ENCODE data around the gene EHD4.
A peak's percentile ranks its signal among the peaks of the same experiment; 100 is the strongest.

EHD4 gene

GRCh38 chr15:42002333-42002732 lies 30.0 kb upstream of the EHD4 start:
- CTCF ChIA-PET: interaction anchor here (1.5 to 1.7 kb wide), 3 partner anchors 11 to 55 kb away, joined by 3 to 6 read pairs (median 4); no protein-coding TSS in a partner anchor
- Mint-ChIP-seq H3K4me3 (no peak overlapping the region), H3K36me3 (no peaks in the 10 kb centered on the region), H3K4me1 (no peaks in the 10 kb centered on the region), H3K27ac (no peak overlapping the region), H3K27me3 (peaks cover 39% of the 10 kb centered on the region), H3K9me3 (no peaks in the 10 kb centered on the region)
- no peak for DNase-seq

- no peak overlapping the region for H3K4me3 Mint-ChIP-seq
- no peaks in the 10 kb centered on the region for H3K36me3 Mint-ChIP-seq
- H3K9me3 Mint-ChIP-seq: no peaks in the 10 kb centered on the region
- DNase-seq: no peak
- CTCF ChIA-PET: interaction anchor here (0.8 to 1.5 kb wide), 3 partner anchors 12 to 83 kb away, joined by 3 to 6 read pairs (median 5); no protein-coding TSS in a partner anchor
- no peaks in the 10 kb centered on the region for H3K4me1 Mint-ChIP-seq
- H3K27ac Mint-ChIP-seq: no peak overlapping the region
- H3K27me3 Mint-ChIP-seq: peaks cover 42% of the 10 kb centered on the region
Measured at GRCh38 chr15:42001236-42001635, 28.9 kb upstream of the EHD4 start.

DNA sequence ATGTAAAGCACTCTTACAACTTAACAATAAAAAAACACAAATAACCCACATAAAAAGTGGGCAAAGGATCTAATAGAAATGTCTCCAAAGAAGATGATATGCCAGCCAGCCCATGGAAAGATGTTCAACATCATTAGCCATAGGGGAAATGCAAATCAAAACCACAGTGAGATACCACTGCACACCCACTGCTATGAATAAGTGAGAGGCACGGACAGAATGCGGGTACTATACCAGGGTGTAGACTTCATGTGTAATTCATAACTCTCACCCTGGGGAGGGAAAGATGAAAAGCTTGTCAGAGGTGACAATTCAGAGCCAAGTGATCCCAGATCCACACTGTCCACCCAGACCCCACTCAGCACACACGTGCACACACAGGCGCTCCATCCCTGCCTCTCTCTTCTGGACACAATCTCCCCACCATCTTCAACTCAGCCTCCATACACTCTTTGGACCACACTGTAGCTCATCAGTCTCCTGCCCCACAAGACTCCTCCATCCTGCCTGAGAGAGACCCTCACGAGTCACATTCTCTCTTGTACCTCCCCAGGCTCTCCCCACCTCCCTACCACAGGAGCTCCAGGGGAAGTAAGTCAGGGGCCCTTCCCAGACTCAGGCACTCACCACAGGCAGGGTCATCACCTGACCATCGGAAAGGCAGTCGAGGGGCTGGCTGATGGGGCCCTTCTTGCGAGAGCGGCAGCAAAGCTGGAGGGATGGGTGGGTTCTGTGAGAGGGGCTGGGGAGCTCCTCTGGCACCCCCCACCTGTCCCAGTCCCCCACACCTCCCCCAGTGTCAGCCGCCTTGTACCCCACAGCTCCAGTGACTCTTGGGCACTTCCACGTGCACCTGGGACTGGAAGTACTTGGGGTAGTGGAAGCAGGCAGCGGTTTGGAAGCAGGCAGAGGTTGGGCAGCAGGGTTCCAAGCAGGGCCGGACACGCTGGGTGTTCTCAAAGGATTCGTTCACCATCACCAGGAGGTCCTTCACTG lies 27.2 kb upstream of the EHD4 start:
- Mint-ChIP-seq H3K4me3 (no peak overlapping the region), H3K36me3 (no peaks in the 10 kb centered on the region), H3K9me3 (no peaks in the 10 kb centered on the region), H3K27ac (no peak overlapping the region), H3K27me3 (peaks cover 29% of the 10 kb centered on the region), H3K4me1 (no peaks in the 10 kb centered on the region)
- no peak for DNase-seq
- CTCF ChIA-PET: no interaction called here

DNA sequence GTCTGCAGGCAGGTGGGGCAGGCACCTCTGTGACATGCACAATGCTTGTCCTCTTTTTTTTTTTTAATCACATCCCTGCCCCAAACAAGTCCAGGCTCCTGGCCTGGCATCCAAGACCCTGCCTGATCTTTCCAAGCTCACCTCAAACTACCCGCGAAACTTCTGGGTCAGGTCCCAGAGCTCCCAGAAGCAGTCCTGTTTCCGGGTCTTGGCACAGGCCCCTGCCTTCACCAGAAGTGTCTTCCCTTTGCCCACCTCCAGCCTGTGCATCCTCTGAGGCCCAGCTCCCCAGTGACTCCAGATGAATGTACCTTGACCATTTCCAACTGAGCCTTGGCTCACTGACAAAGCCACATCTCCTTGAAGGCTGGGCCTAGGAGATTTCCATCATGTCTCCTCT lies 25.5 kb upstream of the EHD4 start:
- no peaks in the 10 kb centered on the region for H3K36me3 Mint-ChIP-seq
- H3K9me3 Mint-ChIP-seq: no peaks in the 10 kb centered on the region
- H3K4me1 Mint-ChIP-seq: no peaks in the 10 kb centered on the region
- H3K4me3 Mint-ChIP-seq: no peak overlapping the region
- DNase-seq: no peak
- H3K27me3 Mint-ChIP-seq: peaks cover 28% of the 10 kb centered on the region
- no peak overlapping the region for H3K27ac Mint-ChIP-seq
- CTCF ChIA-PET: interaction anchor here (0.9 to 1.7 kb wide), 3 partner anchors 8 to 174 kb away, joined by 3 to 7 read pairs (median 3); no protein-coding TSS in a partner anchor

DNA sequence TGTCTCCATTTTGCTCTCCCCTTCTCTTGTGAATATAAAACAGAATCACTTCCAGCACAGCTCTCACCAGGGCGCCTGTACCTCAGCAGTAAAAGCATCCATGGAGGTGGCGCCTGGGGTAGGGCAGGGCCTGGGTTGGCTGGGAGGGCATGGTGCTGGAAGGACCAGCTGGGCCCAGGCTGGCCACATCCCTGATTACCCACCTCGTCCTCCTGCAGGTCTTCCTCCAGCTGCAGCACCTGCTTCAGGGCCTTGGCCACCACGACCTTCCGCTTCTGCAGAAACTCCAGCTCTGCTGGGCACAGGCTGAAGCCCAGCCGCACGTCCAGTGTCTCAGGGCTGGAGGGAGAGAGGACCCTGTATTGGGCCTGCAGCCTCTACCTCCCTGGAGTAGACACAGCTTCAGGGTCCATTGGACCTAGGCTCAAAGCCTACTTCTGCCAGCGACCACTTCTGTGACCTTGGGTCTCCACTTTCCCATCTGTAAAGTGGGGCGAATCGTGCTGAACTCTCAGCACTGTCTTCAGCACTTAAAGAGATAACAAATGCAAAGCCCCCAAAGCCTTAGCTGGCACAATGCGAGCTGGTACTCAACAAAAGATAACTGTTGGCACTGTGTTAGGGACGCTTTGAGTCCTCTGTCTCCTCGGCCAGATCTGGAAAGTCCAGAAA lies 24.7 kb upstream of the EHD4 start:
- DNase-seq: no peak
- Mint-ChIP-seq H3K4me1 (no peaks in the 10 kb centered on the region), H3K27ac (no peak overlapping the region), H3K27me3 (peaks cover 28% of the 10 kb centered on the region), H3K36me3 (no peaks in the 10 kb centered on the region), H3K4me3 (no peak overlapping the region), H3K9me3 (no peaks in the 10 kb centered on the region)
- CTCF ChIA-PET: interaction anchor here (0.9 to 1.7 kb wide), 4 partner anchors 8 to 175 kb away, joined by 3 to 7 read pairs (median 3); no protein-coding TSS in a partner anchor

DNA sequence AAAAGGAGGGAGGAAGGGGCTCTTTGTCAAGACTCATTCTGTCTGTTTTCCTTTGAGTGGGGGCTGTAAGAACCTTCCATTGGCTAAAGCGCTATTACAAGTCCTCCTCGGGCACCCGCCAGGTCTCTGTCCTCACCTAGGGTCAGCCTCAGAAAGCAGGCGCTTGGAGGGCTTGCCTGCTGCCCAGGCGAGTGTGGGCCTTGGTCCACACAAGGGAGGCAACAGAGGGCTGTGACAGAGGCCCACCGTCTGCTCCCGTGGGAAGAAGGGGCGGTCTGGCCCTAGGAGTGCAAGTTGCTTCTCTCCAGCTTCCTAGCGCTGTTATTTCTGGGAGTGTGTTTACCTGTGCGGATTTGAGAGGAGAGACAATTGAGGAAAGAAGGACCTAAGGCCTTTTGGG lies 24.0 kb upstream of the EHD4 start:
- CTCF ChIA-PET: interaction anchor here (1.1 to 1.9 kb wide), 2 partner anchors 88 to 138 kb away, joined by 3 to 5 read pairs; no protein-coding TSS in a partner anchor
- no peaks in the 10 kb centered on the region for H3K4me1 Mint-ChIP-seq

GRCh38 chr15:41995476-41995855 lies 23.1 kb upstream of the EHD4 start:
- no peaks in the 10 kb centered on the region for H3K36me3 Mint-ChIP-seq
- H3K27me3 Mint-ChIP-seq: peaks cover 19% of the 10 kb centered on the region
- CTCF ChIA-PET: interaction anchor here (1.4 to 8.8 kb wide), 4 partner anchors 14 to 139 kb away, joined by 3 to 106 read pairs (median 4); no protein-coding TSS in a partner anchor
- DNase-seq: no peak
- no peaks in the 10 kb centered on the region for H3K4me1 Mint-ChIP-seq
- H3K27ac Mint-ChIP-seq: no peak overlapping the region
- no peak overlapping the region for H3K4me3 Mint-ChIP-seq
- H3K9me3 Mint-ChIP-seq: no peaks in the 10 kb centered on the region

More for the DNA sequence above, 24.0 kb upstream of the EHD4 start:
- peaks cover 28% of the 10 kb centered on the region for H3K27me3 Mint-ChIP-seq
- no peak for DNase-seq
- H3K27ac Mint-ChIP-seq: no peak overlapping the region
- H3K9me3 Mint-ChIP-seq: no peaks in the 10 kb centered on the region
- no peak overlapping the region for H3K4me3 Mint-ChIP-seq
- H3K36me3 Mint-ChIP-seq: no peaks in the 10 kb centered on the region

- Mint-ChIP-seq H3K4me1 (no peaks in the 10 kb centered on the region), H3K27ac (no peak overlapping the region), H3K36me3 (no peaks in the 10 kb centered on the region), H3K27me3 (peaks cover 21% of the 10 kb centered on the region), H3K9me3 (no peaks in the 10 kb centered on the region), H3K4me3 (no peak overlapping the region)
- CTCF ChIA-PET: interaction anchor here (1.4 to 8.8 kb wide), 4 partner anchors 15 to 139 kb away, joined by 3 to 106 read pairs (median 4); no protein-coding TSS in a partner anchor
- no peak for DNase-seq
Measured at GRCh38 chr15:41994772-41995475, 22.6 kb upstream of the EHD4 start.

DNA sequence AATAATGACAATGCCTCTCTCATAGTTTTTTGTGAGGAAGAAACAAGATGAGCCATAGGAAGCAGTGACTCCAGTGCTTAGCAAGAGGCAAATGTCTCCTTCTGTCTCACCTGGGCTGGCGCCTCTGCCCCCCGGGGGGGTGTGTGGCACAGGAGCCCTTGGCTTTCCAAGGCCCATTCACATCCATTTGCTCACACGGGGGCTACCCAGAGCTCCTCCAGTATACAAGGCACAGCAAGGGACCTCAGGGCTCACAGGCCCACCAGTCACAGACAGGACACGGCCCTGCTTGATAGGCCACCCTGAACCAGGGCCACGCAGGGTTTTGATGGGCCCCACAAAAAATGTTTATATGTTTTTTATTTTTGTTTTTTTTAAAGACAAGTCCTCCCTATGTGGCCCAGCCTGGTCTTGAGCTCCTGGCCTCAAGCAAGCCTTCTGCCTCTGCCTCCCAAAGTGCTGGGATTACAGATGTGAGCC lies 21.9 kb upstream of the EHD4 start:
- no peaks in the 10 kb centered on the region for H3K9me3 Mint-ChIP-seq
- H3K27ac Mint-ChIP-seq: no peak overlapping the region
- H3K36me3 Mint-ChIP-seq: no peaks in the 10 kb centered on the region
- CTCF ChIA-PET: interaction anchor here (1.4 to 8.8 kb wide), 3 partner anchors 15 to 66 kb away, joined by 3 to 106 read pairs (median 3); no protein-coding TSS in a partner anchor
- peaks cover 21% of the 10 kb centered on the region for H3K27me3 Mint-ChIP-seq
- H3K4me1 Mint-ChIP-seq: no peaks in the 10 kb centered on the region
- H3K4me3 Mint-ChIP-seq: no peak overlapping the region
- DNase-seq: no peak

DNA sequence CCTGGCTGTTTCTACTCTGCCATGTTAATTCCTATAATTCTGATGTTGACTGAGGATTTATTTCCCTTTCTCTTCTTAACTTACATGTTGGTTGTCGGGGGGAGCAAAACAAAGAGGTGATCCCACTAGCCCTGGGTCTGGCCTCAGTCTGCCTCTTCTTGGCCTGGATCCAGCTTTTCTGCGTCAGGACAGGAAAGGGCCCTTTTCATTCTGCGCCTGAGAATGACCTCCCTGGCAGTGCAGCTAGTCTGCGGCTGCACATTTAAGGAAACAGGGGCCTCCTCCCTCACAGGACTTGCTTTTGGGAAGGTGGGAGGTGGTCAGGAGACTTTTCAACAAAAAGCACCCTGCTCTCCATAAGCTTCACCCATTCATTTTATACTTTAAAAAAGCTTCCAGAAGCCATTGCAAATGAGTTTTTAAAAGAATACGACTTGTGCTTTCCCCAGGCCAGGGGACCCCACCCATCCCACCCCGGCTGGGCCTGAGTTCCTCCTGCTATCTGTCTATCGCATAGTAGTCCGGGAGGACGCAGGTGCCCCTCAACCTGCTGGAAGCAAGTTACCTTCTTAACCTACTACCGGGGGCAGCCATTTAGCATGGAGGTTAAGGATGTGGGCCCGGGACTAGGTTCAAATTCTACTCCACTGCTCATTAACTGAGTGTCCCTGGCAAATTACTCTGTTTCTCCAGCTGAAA lies 21.3 kb upstream of the EHD4 start:
- Mint-ChIP-seq H3K4me1 (no peaks in the 10 kb centered on the region), H3K27ac (no peak overlapping the region), H3K9me3 (no peaks in the 10 kb centered on the region), H3K4me3 (no peak overlapping the region), H3K36me3 (no peaks in the 10 kb centered on the region), H3K27me3 (peaks cover 25% of the 10 kb centered on the region)
- DNase-seq: no peak
- CTCF ChIA-PET: interaction anchor here (0.8 to 8.8 kb wide), 2 partner anchors 60 to 89 kb away, joined by 3 to 106 read pairs; no protein-coding TSS in a partner anchor

DNA sequence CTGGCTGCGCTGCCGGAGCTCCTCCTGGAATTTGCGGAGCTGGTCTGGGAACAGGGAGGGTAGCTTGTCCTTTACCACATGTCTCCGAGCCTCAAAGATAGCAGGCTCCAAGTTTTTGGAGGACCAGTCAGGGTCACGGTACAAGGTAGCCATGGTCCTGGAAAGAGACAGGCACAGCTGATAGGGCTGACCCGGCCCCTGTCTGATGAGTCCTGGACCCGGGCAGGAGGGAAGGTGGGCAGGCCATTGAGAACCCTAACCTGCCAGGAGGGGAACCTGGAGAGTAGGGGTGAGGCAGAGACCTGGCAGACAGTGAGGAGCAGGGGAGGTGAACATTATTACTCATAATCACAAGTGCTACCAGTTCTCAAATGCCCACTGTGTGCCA lies 20.4 kb upstream of the EHD4 start:
- CTCF ChIA-PET: interaction anchor here (0.8 to 8.8 kb wide), 2 partner anchors 61 to 90 kb away, joined by 3 to 106 read pairs; no protein-coding TSS in a partner anchor
- peaks cover 23% of the 10 kb centered on the region for H3K27me3 Mint-ChIP-seq
- H3K4me3 Mint-ChIP-seq: no peak overlapping the region
- H3K36me3 Mint-ChIP-seq: no peaks in the 10 kb centered on the region
- H3K27ac Mint-ChIP-seq: no peak overlapping the region
- no peaks in the 10 kb centered on the region for H3K4me1 Mint-ChIP-seq
- H3K9me3 Mint-ChIP-seq: no peaks in the 10 kb centered on the region
- DNase-seq: peak; percentile 13

DNA sequence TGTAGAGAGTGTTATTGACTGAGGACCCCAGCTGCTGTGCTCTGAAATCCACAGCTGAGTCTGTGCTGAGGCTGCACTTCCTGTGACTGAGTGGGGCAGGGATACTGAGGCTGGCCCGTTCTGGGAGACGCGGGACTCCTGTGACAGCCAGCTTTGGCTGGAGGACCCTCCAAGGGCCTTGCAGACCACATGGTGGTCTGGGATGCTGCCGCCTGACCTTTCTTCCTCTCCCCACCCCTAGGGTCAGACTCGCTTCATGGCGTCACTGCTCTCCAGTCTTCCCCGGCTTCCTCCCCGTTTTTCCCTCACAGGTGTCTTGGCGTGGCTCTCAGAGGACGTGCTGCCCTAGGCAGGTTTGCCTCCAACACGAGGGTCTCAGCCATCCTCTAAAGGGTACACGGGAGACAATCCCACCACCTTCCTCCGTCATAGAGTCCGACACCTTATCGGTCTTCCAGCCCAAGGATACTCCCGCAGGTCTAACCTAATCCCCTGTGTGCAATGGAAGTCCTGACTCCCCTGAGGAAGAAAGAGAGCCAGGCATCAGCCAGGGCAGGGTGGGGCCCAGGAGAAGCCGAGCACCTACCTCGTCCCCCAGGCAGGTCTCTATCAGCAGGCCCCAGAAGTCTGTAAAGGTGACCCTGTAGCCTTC lies 19.9 kb upstream of the EHD4 start:
- Mint-ChIP-seq H3K27ac (no peak overlapping the region), H3K36me3 (no peaks in the 10 kb centered on the region), H3K4me3 (no peak overlapping the region), H3K27me3 (peaks cover 19% of the 10 kb centered on the region), H3K9me3 (no peaks in the 10 kb centered on the region), H3K4me1 (no peaks in the 10 kb centered on the region)
- CTCF ChIA-PET: interaction anchor here (8.8 kb wide), 1 partner anchor 62 kb away, joined by 106 read pairs; no protein-coding TSS in a partner anchor
- DNase-seq: peak; percentile 15
